Cortex of kidney (tissue), 1 donor: ENCODE results near the gene TOM1.

Experiments
- DNase-seq: peaks from one replicate; lab custom pipeline; 2025; lab: John Stamatoyannopoulos, UW

The TOM1 gene

GRCh38 chr22:35307372-35307771, 7.7 kb downstream of the TOM1 start:
- DNase-seq: no peak

- no peak for DNase-seq
These were observed 8.2 kb downstream of the TOM1 start for GRCh38 chr22:35307892-35308291.

GRCh38 chr22:35308480-35309021, 8.9 kb downstream of the TOM1 start:
- DNase-seq: no peak

- DNase-seq: no peak
These were observed 11.2 kb downstream of the TOM1 start for GRCh38 chr22:35310556-35311550.

- DNase-seq: no peak
These were observed 11.9 kb downstream of the TOM1 start for GRCh38 chr22:35311551-35311999.

- no peak for DNase-seq
These were observed 12.7 kb downstream of the TOM1 start for GRCh38 chr22:35312198-35313059.

GRCh38 chr22:35313311-35314121, 13.8 kb downstream of the TOM1 start:
- no peak for DNase-seq

GRCh38 chr22:35314161-35314942, 14.7 kb downstream of the TOM1 start:
- DNase-seq: no peak

GRCh38 chr22:35315141-35315854, 15.6 kb downstream of the TOM1 start:
- DNase-seq: no peak

- DNase-seq: no peak
These were observed 16.4 kb downstream of the TOM1 start for GRCh38 chr22:35315855-35316745.

GRCh38 chr22:35316751-35317150, 17.1 kb downstream of the TOM1 start:
- no peak for DNase-seq

- DNase-seq: no peak
These were observed 18.1 kb downstream of the TOM1 start for GRCh38 chr22:35317680-35318290.

- DNase-seq: no peak
These were observed 18.9 kb downstream of the TOM1 start for GRCh38 chr22:35318346-35319215.

GRCh38 chr22:35319244-35319985, 19.7 kb downstream of the TOM1 start:
- DNase-seq: no peak

GRCh38 chr22:35322126-35322525, 22.4 kb downstream of the TOM1 start:
- no peak for DNase-seq

- DNase-seq: no peak
These were observed 23.2 kb downstream of the TOM1 start for GRCh38 chr22:35322893-35323292.

- DNase-seq: no peak
These were observed 23.6 kb downstream of the TOM1 start for GRCh38 chr22:35323305-35323704.
